SU-DHL-6 (cell line): ENCODE measurements around the gene AIG1.

ENCODE experiments used
- H2AFZ ChIP-seq: fragments of 200-600 bp; sonication (generic); 2 replicates; pipeline ENCODE4 v1.6.1; 2014; ENCODE audit warnings: low read depth, mild to moderate bottlenecking, moderate library complexity, mixed read lengths, antibody characterized with exemption, low read length; ENCODE audit not compliant: severe bottlenecking
- H3F3A ChIP-seq: fragments of 200-600 bp; shearing (Covaris generic); 2 replicates; pipeline ENCODE4 v1.6.0; 2016; ENCODE audit warnings: antibody characterized with exemption, mild to moderate bottlenecking; ENCODE audit not compliant: insufficient read depth
- H3K27ac ChIP-seq: fragments of 200-600 bp; sonication (generic); 2 replicates; pipeline ENCODE4 v1.5.1; 2016; ENCODE audit warnings: low read depth, mild to moderate bottlenecking, low read length, moderate library complexity, mixed read lengths
- H3K27me3 ChIP-seq: fragments of 200-600 bp; sonication (generic), shearing (Covaris generic); 2 replicates; pipeline ENCODE4 v1.6.0; 2014; ENCODE audit warnings: mild to moderate bottlenecking, low read length
- H3K36me3 ChIP-seq: fragments of 200-600 bp; sonication (generic); 2 replicates; pipeline ENCODE4 v1.6.1; 2014; ENCODE audit warnings: mild to moderate bottlenecking, low read length, mixed read lengths
- H3K4me2 ChIP-seq: fragments of 300-600, 200-600 bp; shearing (Covaris generic), sonication (generic); 2 replicates; pipeline ENCODE4 v1.6.0; 2014; ENCODE audit warnings: low read length, low read depth, mild to moderate bottlenecking; ENCODE audit not compliant: poor library complexity, severe bottlenecking
- H3K4me3 ChIP-seq: fragments of 200-600 bp; sonication (generic); 2 replicates; pipeline ENCODE4 v1.5.1; 2014; ENCODE audit warnings: antibody characterized with exemption, low read length, mild to moderate bottlenecking, mixed read lengths; ENCODE audit not compliant: insufficient read depth, poor library complexity, severe bottlenecking
- H3K79me2 ChIP-seq: fragments of 200-600 bp; sonication (generic); 2 replicates; pipeline ENCODE4 v1.6.1; 2014; ENCODE audit warnings: mild to moderate bottlenecking, low read length, moderate library complexity; ENCODE audit not compliant: insufficient read depth
- H3K9ac ChIP-seq: fragments of 200-600 bp; sonication (generic); 2 replicates; pipeline ENCODE4 v1.7.0; 2014; ENCODE audit warnings: mild to moderate bottlenecking, low read length
- H3K9me2 ChIP-seq: fragments of 200-600 bp; sonication (generic); replicated peaks from 2 replicates; pipeline ENCODE4 v1.6.1; 2014; ENCODE audit warnings: low read length; ENCODE audit not compliant: insufficient read depth
- H3K9me3 ChIP-seq: fragments of 200-600 bp; sonication (generic); 2 replicates; pipeline ENCODE4 v1.6.1; 2014; ENCODE audit warnings: low read length, mixed read lengths; ENCODE audit not compliant: insufficient read depth
- H4K20me1 ChIP-seq: fragments of 200-600 bp; sonication (generic); 2 replicates; pipeline ENCODE4 v1.6.1; 2014; ENCODE audit warnings: low read depth, mild to moderate bottlenecking, antibody characterized with exemption, low read length, moderate library complexity, mixed read lengths
- EZH2phosphoT487 ChIP-seq: fragments of 200-600 bp; sonication (generic), shearing (Covaris generic); conservative IDR thresholded peaks from 2 replicates; pipeline ENCODE4 v1.6.1; 2018; ENCODE audit warnings: mild to moderate bottlenecking, antibody characterized with exemption, low read length, moderate library complexity, mixed read lengths
- TF ChIP-seq, protein P1 (sequence below): fragments of 200-600 bp; sonication (generic); IDR thresholded peaks from one replicate; pipeline ENCODE4 v1.5.1; 2017; ENCODE audit warnings: antibody characterized with exemption, mild to moderate bottlenecking, low read length, moderate library complexity; ENCODE audit not compliant: insufficient read depth, poor library complexity, severe bottlenecking

AIG1 gene

GRCh38 chr6:143110572-143110971, 49.9 kb downstream of the AIG1 start:
- Histone ChIP-seq H3K79me2 (no peaks in the 10 kb centered on the region), H3K9me2 (no peaks in the 10 kb centered on the region), H3K4me3 (no peak overlapping the region), H3F3A (no peaks in the 10 kb centered on the region), H3K9me3 (no peaks in the 10 kb centered on the region), H3K27ac (no peak overlapping the region), H3K27me3 (no peaks in the 10 kb centered on the region), H3K4me2 (no peak overlapping the region), H2AFZ (no peak overlapping the region), H4K20me1 (no peaks in the 10 kb centered on the region), H3K9ac (no peak overlapping the region), H3K36me3 (no peaks in the 10 kb centered on the region)
- no peak for TF ChIP-seq EZH2phosphoT487
- TF ChIP-seq, protein P1, sequence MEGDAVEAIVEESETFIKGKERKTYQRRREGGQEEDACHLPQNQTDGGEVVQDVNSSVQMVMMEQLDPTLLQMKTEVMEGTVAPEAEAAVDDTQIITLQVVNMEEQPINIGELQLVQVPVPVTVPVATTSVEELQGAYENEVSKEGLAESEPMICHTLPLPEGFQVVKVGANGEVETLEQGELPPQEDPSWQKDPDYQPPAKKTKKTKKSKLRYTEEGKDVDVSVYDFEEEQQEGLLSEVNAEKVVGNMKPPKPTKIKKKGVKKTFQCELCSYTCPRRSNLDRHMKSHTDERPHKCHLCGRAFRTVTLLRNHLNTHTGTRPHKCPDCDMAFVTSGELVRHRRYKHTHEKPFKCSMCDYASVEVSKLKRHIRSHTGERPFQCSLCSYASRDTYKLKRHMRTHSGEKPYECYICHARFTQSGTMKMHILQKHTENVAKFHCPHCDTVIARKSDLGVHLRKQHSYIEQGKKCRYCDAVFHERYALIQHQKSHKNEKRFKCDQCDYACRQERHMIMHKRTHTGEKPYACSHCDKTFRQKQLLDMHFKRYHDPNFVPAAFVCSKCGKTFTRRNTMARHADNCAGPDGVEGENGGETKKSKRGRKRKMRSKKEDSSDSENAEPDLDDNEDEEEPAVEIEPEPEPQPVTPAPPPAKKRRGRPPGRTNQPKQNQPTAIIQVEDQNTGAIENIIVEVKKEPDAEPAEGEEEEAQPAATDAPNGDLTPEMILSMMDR = no peak

DNA sequence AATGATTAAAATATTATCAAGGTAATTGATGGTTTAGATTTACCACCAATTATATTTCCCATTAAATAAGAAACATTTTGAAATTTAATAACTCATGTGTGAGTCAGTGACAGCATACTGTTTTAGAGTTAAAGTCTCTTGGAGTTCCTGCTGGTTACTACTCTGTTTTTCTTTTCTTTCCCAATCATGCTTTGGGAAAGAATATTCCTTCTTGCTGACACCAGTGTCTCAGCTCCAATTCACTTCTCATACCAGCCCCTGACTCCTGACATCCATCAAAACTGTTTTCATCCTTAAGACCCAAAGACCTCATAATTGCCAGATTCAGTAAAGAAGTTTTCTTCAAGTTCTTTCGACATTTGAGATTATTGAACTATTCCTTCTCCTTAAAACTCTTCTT, 50.3 kb downstream of the AIG1 start:
- no peaks in the 10 kb centered on the region for H3F3A ChIP-seq
- H4K20me1 ChIP-seq = no peaks in the 10 kb centered on the region
- no peaks in the 10 kb centered on the region for H3K27me3 ChIP-seq
- H3K27ac ChIP-seq = no peak overlapping the region
- no peaks in the 10 kb centered on the region for H3K36me3 ChIP-seq
- H2AFZ ChIP-seq = no peak overlapping the region
- no peak overlapping the region for H3K4me3 ChIP-seq
- TF ChIP-seq, protein P1 = no peak
- TF ChIP-seq EZH2phosphoT487 = no peak
- H3K9ac ChIP-seq = no peak overlapping the region
- no peaks in the 10 kb centered on the region for H3K9me2 ChIP-seq
- H3K79me2 ChIP-seq = no peaks in the 10 kb centered on the region
- H3K4me2 ChIP-seq = no peak overlapping the region
- no peaks in the 10 kb centered on the region for H3K9me3 ChIP-seq

- Histone ChIP-seq H3K4me2 (no peak overlapping the region), H3K9ac (no peak overlapping the region), H3F3A (no peaks in the 10 kb centered on the region)
These were observed 50.8 kb downstream of the AIG1 start for GRCh38 chr6:143111443-143111842.

More at GRCh38 chr6:143111443-143111842, 50.8 kb downstream of the AIG1 start:
- Histone ChIP-seq H3K36me3 (no peaks in the 10 kb centered on the region), H3K79me2 (no peaks in the 10 kb centered on the region), H3K9me3 (no peaks in the 10 kb centered on the region), H4K20me1 (no peaks in the 10 kb centered on the region), H2AFZ (no peak overlapping the region), H3K9me2 (no peaks in the 10 kb centered on the region), H3K27me3 (no peaks in the 10 kb centered on the region), H3K4me3 (no peak overlapping the region), H3K27ac (no peak overlapping the region)
- no peak for TF ChIP-seq EZH2phosphoT487
- TF ChIP-seq, protein P1 = no peak
